HG03108 (cell line): ENCODE data around the gene ZNF592.

Source experiments
- ATAC-seq: cut with Tn5 transposase; IDR thresholded peaks from one replicate; pipeline ENCODE4 v1.9.1; 2021; ENCODE audit warnings: moderate library complexity; ENCODE audit not compliant: unreplicated experiment

Gene ZNF592

GRCh38 chr15:84824260-84825007, 76.0 kb downstream of the ZNF592 start:
- ATAC-seq: no peak

- no peak for ATAC-seq
Observed at GRCh38 chr15:84826369-84826823, 78.0 kb downstream of the ZNF592 start.

- ATAC-seq: no peak
Observed at GRCh38 chr15:84827246-84827645, 78.9 kb downstream of the ZNF592 start.

- ATAC-seq: no peak
Observed at GRCh38 chr15:84828086-84828908, 79.9 kb downstream of the ZNF592 start.

- no peak for ATAC-seq
Observed at GRCh38 chr15:84829428-84829827, 81.0 kb downstream of the ZNF592 start.

GRCh38 chr15:84830036-84830435, 81.6 kb downstream of the ZNF592 start:
- ATAC-seq: no peak

GRCh38 chr15:84831028-84831427, 82.6 kb downstream of the ZNF592 start:
- ATAC-seq: no peak

- ATAC-seq: no peak
Observed at GRCh38 chr15:84831613-84832012, 83.2 kb downstream of the ZNF592 start.

GRCh38 chr15:84832448-84833040, 84.2 kb downstream of the ZNF592 start:
- ATAC-seq: no peak

- no peak for ATAC-seq
Observed at GRCh38 chr15:84833447-84834228, 85.2 kb downstream of the ZNF592 start.

GRCh38 chr15:84834229-84834955, 86.0 kb downstream of the ZNF592 start:
- no peak for ATAC-seq

GRCh38 chr15:84834969-84835368, 86.6 kb downstream of the ZNF592 start:
- no peak for ATAC-seq

- ATAC-seq: no peak
Observed at GRCh38 chr15:84835661-84836337, 87.4 kb downstream of the ZNF592 start.

GRCh38 chr15:84836844-84837243, 88.5 kb downstream of the ZNF592 start:
- no peak for ATAC-seq

- no peak for ATAC-seq
Observed at GRCh38 chr15:84839714-84840113, 91.3 kb downstream of the ZNF592 start.

GRCh38 chr15:84840255-84840654, 91.9 kb downstream of the ZNF592 start:
- ATAC-seq: no peak

GRCh38 chr15:84840741-84841429, 92.5 kb downstream of the ZNF592 start:
- no peak for ATAC-seq

- ATAC-seq: no peak
Observed at GRCh38 chr15:84842781-84843180, 94.4 kb downstream of the ZNF592 start.

GRCh38 chr15:84844964-84845363, 96.6 kb downstream of the ZNF592 start:
- ATAC-seq: no peak
